Vagina (tissue), 2 donors: ENCODE results near the gene IRF5. TPM values are rescaled to one million over a fixed set of nuclear protein-coding genes. Genes with fewer than 3 reads are reported as not detected.

Experiments
- DNase-seq, 2 donors: peaks; one replicate each; pipeline ENCODE4 v3.0.0-alpha.2; 2017; ENCODE audit errors: extremely low spot score in 2 of 2
- H3K27ac ChIP-seq: fragments of 200-600 bp; sonication (generic); one replicate; pipeline ENCODE4 v1.5.1; 2019
- H3K27me3 ChIP-seq: fragments of 200-600 bp; sonication (generic); one replicate; pipeline ENCODE4 v1.5.1; 2019
- H3K36me3 ChIP-seq, 2 donors: fragments of 200-600 bp; sonication (generic); one replicate each; pipeline ENCODE4 v1.5.1; 2017 to 2019
- H3K4me1 ChIP-seq: fragments of 200-600 bp; sonication (generic); one replicate; pipeline ENCODE4 v1.5.1; 2019
- H3K4me3 ChIP-seq, 2 donors: fragments of 200-600 bp; sonication (generic); 1 replicate in 1 of 2; 2 replicates in 1 of 2; pipeline ENCODE4 v1.5.1; 2016 to 2019
- H3K9me3 ChIP-seq: fragments of 200-600 bp; sonication (generic); one replicate; pipeline ENCODE4 v1.5.1; 2019
- POLR2A ChIP-seq, 2 donors: fragments of 450-650 bp; IDR thresholded peaks; one replicate each; pipeline ENCODE4 v1.6.1; 2017; ENCODE audit warnings: antibody characterized with exemption in 2 of 2, mild to moderate bottlenecking in 2 of 2, moderate library complexity in 2 of 2
- POLR2AphosphoS5 ChIP-seq, 2 donors: sonication (generic); formaldehyde crosslinking; IDR thresholded peaks; one replicate each; pipeline ENCODE4 v1.9.0; 2017; ENCODE audit warnings: antibody characterized with exemption in 2 of 2, mild to moderate bottlenecking in 2 of 2, low read depth in 1 of 2; ENCODE audit not compliant: insufficient read depth in 1 of 2
- intact Hi-C: fragments of 100-400 bp; cut with DNase I; formaldehyde crosslinking; loops from one replicate; pipeline ENCODE4 v1.15.1; 2023
- total RNA-seq: library from RNA; depleted of rRNA; stranded (reverse); fragments of >200 nt; gene quantifications from one replicate; pipeline ENCODE4 v1.2.3, GENCODE V29; 2016
- TF ChIP-seq, protein P1 (sequence below), 3 experiments: fragments of 450-650 bp in 2 of 3; fragments of 200-600 bp in 1 of 3; sonication (generic) in 1 of 3; IDR thresholded peaks; one replicate each; pipeline ENCODE4 v1.5.1; 2017 to 2019; ENCODE audit warnings: antibody characterized with exemption in 3 of 3, mild to moderate bottlenecking in 2 of 3, moderate library complexity in 2 of 3

Gene IRF5
- total RNA-seq, 1 donor from 2014 or later = 15.0 TPM

DNA sequence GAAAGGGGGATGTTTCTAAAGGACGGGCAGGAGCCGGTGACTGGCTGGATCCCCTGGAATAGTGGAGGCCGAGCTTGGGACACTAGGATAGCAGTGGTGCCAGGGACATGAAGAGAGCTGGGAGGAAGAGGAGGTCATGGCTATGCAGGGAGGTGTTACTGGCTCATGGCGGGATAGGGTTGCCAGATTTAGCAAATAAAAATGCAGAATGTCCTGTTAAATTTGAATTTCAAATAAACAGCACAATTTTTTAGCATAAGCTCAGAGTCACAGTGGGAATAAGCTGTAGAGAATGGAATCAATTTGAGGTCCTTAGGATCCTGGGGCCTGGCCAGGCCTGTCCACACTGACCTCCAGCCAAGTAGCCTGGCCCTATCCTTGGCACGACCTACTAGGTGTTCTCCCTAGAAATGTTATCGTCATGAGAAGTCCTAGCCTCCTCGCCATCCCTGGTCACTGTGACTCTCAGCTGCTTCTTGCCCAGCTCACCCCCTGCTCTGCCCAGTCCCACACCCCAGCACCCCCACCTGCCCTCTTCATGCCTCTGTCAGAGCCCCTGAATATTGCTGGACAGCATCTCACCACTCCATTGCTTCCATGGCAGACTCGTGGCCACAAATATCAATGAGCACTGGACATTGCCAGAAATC lies 19.6 kb upstream of the IRF5 start:
- Histone ChIP-seq H3K4me1 (peaks cover 16% of the 10 kb centered on the region), H3K27ac (no peak overlapping the region), H3K27me3 (no peaks in the 10 kb centered on the region), H3K9me3 (no peaks in the 10 kb centered on the region), H3K36me3 (no peaks in the 10 kb centered on the region), H3K4me3 (no peak overlapping the region)
- intact Hi-C loops = loop anchor here (10.0 kb wide), 1 partner anchor 167 kb away; no protein-coding TSS in a partner anchor
- DNase-seq = no peak
- TF ChIP-seq, protein P1, sequence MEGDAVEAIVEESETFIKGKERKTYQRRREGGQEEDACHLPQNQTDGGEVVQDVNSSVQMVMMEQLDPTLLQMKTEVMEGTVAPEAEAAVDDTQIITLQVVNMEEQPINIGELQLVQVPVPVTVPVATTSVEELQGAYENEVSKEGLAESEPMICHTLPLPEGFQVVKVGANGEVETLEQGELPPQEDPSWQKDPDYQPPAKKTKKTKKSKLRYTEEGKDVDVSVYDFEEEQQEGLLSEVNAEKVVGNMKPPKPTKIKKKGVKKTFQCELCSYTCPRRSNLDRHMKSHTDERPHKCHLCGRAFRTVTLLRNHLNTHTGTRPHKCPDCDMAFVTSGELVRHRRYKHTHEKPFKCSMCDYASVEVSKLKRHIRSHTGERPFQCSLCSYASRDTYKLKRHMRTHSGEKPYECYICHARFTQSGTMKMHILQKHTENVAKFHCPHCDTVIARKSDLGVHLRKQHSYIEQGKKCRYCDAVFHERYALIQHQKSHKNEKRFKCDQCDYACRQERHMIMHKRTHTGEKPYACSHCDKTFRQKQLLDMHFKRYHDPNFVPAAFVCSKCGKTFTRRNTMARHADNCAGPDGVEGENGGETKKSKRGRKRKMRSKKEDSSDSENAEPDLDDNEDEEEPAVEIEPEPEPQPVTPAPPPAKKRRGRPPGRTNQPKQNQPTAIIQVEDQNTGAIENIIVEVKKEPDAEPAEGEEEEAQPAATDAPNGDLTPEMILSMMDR (IDR thresholded peaks at IDR 0.05) = no peak
- TF ChIP-seq POLR2AphosphoS5 (IDR thresholded peaks at IDR 0.05; ENCODE audit: insufficient read depth in 1 of 2, low read depth in 1 of 2) (no peak), POLR2A (IDR thresholded peaks at IDR 0.05) (no peak)

DNA sequence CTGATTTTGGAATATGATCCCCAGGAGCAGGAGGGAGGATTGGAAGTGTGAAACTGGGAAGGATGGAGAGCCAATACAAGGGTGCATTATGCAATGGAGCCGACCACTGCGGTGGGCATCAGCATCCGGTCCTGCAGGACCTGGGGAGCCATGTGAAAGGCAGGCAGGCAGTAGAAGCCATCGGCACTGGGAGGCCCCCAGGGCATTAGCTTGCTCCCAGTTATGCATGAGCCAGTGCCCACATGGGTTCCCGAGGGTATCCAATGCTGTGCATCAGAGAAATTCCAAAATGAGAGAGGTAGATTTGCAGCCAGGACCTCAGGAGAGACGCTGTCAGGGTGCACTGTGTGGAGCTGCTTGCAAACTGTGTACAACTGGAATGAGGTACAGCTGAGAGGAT lies 18.5 kb upstream of the IRF5 start:
- H3K27ac ChIP-seq = no peak overlapping the region
- H3K9me3 ChIP-seq = no peaks in the 10 kb centered on the region
- H3K4me1 ChIP-seq = peaks cover 16% of the 10 kb centered on the region
- H3K27me3 ChIP-seq = no peaks in the 10 kb centered on the region
- TF ChIP-seq POLR2AphosphoS5 (IDR thresholded peaks at IDR 0.05; ENCODE audit: insufficient read depth in 1 of 2, low read depth in 1 of 2) (no peak), POLR2A (IDR thresholded peaks at IDR 0.05) (no peak)
- TF ChIP-seq, protein P1 (IDR thresholded peaks at IDR 0.05) = no peak
- H3K36me3 ChIP-seq = no peaks in the 10 kb centered on the region
- intact Hi-C loops = loop anchor here (10.0 kb wide), 1 partner anchor 166 kb away; no protein-coding TSS in a partner anchor
- DNase-seq = no peak
- no peak overlapping the region for H3K4me3 ChIP-seq

DNA sequence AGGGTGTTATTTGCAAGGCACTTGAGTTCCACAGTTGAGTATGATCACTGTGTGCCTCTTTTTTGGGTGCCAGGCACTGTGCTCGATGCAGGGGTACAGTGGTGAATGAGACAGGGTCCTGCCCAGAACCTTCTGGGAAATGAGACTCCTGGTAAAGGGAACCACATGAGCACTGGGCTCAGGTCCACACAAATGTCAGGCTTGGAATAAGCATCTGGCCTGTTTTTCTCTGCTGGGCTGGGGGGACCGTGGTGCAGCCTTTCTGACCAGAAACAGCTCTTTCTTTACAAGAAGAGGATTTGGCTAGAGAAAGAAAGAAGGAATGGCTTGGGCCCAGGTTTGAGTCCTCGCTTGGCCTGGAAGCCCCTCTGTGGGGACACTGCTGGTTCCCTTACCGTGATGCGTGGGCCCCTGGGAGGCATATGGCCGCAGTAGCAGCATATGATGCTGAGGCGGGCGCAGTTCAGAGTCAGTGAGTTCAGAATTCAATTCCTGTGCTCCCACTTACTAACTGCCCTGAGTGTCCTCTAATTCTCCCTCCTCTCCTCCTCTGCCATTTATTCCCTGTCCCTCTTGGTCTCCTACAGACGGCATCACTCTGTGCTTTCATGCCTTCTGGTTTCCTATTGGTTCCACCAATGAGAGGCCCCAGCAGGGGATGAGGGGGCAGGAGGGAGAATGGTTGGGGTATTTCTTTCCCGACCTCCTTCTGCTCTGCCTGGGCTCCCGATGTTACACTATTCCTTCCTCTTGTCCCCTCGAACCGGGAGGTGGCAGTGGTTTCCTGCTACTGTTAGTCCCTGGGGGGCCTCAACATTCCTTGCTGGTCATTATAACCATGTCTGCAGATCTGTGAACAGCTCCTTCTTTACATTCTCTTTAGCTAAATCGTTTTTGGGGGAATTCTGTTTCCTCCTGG lies 17.6 kb upstream of the IRF5 start:
- no peaks in the 10 kb centered on the region for H3K27me3 ChIP-seq
- H3K36me3 ChIP-seq = no peaks in the 10 kb centered on the region
- intact Hi-C loops = loop anchor here (10.0 kb wide), 1 partner anchor 165 kb away; no protein-coding TSS in a partner anchor
- no peak for TF ChIP-seq POLR2AphosphoS5 (IDR thresholded peaks at IDR 0.05; ENCODE audit: insufficient read depth in 1 of 2, low read depth in 1 of 2)
- TF ChIP-seq, protein P1 (IDR thresholded peaks at IDR 0.05) = no peak
- TF ChIP-seq POLR2A (IDR thresholded peaks at IDR 0.05) = no peak
- H3K4me3 ChIP-seq = no peak overlapping the region
- H3K27ac ChIP-seq = no peak overlapping the region
- H3K9me3 ChIP-seq = no peaks in the 10 kb centered on the region
- no peak for DNase-seq
- H3K4me1 ChIP-seq = peaks cover 10% of the 10 kb centered on the region

DNA sequence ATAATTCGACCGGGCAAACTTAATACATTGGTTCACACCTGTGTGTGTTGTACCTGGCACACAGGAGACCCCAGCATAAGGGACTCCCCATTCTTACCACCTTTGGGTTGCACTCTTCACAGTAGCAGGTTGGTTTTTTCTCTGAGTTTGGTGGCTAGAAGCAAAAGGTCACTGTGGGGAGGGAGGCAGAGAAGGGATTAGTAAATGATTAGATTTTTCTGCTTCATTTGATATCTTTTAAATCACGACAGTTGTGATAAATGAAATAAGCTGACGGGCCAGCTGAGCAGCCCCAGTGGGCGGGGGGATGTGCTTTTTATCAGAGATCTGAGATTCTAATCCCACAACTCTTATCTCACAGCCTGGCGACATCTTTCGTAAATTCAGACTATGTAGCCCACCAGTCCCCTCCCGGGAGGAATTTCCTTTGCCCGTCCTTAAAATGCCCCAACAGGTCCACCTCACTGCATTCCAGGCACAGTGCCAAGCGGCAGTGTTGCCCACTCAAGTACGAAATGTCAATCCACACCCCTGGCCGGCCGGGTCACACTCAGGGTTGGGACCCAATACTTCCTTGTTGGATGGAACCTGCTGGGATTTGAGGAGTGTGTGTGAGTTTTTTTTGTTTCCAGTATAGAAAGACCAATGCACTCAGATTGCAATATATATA lies 16.7 kb upstream of the IRF5 start:
- DNase-seq = no peak
- peaks cover 1% of the 10 kb centered on the region for H3K4me1 ChIP-seq
- H3K27me3 ChIP-seq = no peaks in the 10 kb centered on the region
- no peaks in the 10 kb centered on the region for H3K36me3 ChIP-seq
- H3K4me3 ChIP-seq = no peak overlapping the region
- intact Hi-C loops = no loop called here
- H3K9me3 ChIP-seq = no peaks in the 10 kb centered on the region
- TF ChIP-seq POLR2AphosphoS5 (IDR thresholded peaks at IDR 0.05; ENCODE audit: insufficient read depth in 1 of 2, low read depth in 1 of 2) (no peak), POLR2A (IDR thresholded peaks at IDR 0.05) (no peak)
- TF ChIP-seq, protein P1 (IDR thresholded peaks at IDR 0.05) = no peak
- no peak overlapping the region for H3K27ac ChIP-seq
